Nephron progenitor cell (in vitro differentiated cells): ENCODE measurements around the gene DNTT.

Experiments
- DNase-seq: peaks from one replicate; pipeline ENCODE4 v3.0.0; 2021
- H3K27ac Mint-ChIP-seq: 2 replicates; pipeline ENCODE4 v1.8.0; 2021; ENCODE audit warnings: mild to moderate bottlenecking, moderate library complexity, mixed read lengths
- H3K27me3 Mint-ChIP-seq: 2 replicates; pipeline ENCODE4 v1.8.0; 2021; ENCODE audit warnings: mild to moderate bottlenecking, low read depth, mixed read lengths; ENCODE audit not compliant: poor library complexity
- H3K36me3 Mint-ChIP-seq: 2 replicates; pipeline ENCODE4 v1.8.0; 2021; ENCODE audit warnings: low read depth, mixed read lengths
- H3K4me1 Mint-ChIP-seq: 2 replicates; pipeline ENCODE4 v1.8.0; 2021; ENCODE audit warnings: mixed read lengths
- H3K4me3 Mint-ChIP-seq: 2 replicates; pipeline ENCODE4 v1.8.0; 2021; ENCODE audit warnings: mild to moderate bottlenecking, moderate library complexity, mixed read lengths
- H3K9me3 Mint-ChIP-seq: 2 replicates; pipeline ENCODE4 v1.8.0; 2021; ENCODE audit warnings: mild to moderate bottlenecking, moderate library complexity, mixed read lengths
- TF ChIP-seq, protein P1 (sequence below): fragments of 200-600 bp; sonication (generic); IDR thresholded peaks from 2 replicates; pipeline ENCODE4 v1.5.0; 2021; ENCODE audit warnings: antibody characterized with exemption

The DNTT gene

DNA sequence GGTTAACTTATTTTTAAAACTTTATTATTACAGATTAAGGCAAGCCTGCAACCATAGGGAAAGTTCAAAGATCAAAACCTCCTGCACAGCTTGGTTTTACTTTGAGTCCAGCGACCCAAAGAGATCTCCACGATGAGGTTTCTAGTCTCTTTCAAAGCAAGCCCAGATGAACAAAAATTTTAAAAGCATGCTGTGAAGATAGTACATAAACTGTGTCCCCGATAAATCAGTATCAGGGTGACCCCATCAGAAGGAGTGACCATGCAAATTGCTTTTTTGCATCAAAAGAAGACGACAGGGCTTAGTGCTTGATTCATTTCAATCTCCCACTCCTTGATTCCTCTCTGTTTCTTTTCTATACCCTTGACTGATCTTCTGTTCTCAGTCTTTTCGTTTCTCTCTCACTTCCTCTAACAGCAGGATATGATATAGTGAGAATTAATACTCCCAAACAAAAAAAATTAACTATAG is 16.0 kb upstream of the DNTT start:
- Mint-ChIP-seq H3K9me3 (no peaks in the 10 kb centered on the region), H3K36me3 (no peaks in the 10 kb centered on the region), H3K27ac (no peak overlapping the region), H3K4me1 (peaks cover 14% of the 10 kb centered on the region), H3K27me3 (peaks cover 5% of the 10 kb centered on the region), H3K4me3 (no peak overlapping the region)
- TF ChIP-seq, protein P1, sequence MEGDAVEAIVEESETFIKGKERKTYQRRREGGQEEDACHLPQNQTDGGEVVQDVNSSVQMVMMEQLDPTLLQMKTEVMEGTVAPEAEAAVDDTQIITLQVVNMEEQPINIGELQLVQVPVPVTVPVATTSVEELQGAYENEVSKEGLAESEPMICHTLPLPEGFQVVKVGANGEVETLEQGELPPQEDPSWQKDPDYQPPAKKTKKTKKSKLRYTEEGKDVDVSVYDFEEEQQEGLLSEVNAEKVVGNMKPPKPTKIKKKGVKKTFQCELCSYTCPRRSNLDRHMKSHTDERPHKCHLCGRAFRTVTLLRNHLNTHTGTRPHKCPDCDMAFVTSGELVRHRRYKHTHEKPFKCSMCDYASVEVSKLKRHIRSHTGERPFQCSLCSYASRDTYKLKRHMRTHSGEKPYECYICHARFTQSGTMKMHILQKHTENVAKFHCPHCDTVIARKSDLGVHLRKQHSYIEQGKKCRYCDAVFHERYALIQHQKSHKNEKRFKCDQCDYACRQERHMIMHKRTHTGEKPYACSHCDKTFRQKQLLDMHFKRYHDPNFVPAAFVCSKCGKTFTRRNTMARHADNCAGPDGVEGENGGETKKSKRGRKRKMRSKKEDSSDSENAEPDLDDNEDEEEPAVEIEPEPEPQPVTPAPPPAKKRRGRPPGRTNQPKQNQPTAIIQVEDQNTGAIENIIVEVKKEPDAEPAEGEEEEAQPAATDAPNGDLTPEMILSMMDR = no peak
- no peak for DNase-seq

DNA sequence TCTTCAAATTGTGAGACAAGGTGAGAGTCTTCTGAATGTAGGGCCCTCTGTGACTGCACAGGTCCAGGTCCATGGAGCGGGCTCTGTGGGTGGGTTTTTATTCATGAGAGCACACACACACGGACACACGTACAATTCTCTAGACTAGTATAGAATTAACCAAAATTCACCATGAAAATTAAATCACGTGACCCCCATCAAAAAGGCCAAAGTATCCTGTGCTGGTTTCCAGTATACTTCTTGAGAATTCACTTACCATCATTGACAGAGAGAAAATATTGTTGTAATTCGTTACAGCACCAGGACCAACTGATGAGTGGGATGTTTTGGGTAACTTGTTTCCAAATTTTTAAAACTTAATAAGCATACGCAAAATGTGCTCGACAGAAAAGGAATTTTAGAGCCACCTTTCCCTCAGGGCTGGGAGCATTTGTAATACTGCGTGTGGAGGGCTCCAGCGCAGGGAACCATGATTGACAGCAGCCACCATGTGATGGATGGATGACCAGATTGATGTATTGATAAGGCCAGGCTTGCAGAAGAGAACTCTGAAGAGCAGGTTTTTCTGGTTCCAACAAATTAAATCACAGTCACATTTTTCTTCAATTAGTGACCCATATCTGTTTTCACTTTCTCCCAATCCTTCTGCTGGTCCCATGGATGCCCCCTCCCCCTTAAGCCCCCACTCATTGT is 14.9 kb upstream of the DNTT start:
- peaks cover 3% of the 10 kb centered on the region for H3K27me3 Mint-ChIP-seq
- TF ChIP-seq, protein P1 = no peak
- H3K36me3 Mint-ChIP-seq = no peaks in the 10 kb centered on the region
- H3K9me3 Mint-ChIP-seq = no peaks in the 10 kb centered on the region
- peaks cover 14% of the 10 kb centered on the region for H3K4me1 Mint-ChIP-seq
- no peak overlapping the region for H3K4me3 Mint-ChIP-seq
- no peak overlapping the region for H3K27ac Mint-ChIP-seq
- DNase-seq = no peak

DNA sequence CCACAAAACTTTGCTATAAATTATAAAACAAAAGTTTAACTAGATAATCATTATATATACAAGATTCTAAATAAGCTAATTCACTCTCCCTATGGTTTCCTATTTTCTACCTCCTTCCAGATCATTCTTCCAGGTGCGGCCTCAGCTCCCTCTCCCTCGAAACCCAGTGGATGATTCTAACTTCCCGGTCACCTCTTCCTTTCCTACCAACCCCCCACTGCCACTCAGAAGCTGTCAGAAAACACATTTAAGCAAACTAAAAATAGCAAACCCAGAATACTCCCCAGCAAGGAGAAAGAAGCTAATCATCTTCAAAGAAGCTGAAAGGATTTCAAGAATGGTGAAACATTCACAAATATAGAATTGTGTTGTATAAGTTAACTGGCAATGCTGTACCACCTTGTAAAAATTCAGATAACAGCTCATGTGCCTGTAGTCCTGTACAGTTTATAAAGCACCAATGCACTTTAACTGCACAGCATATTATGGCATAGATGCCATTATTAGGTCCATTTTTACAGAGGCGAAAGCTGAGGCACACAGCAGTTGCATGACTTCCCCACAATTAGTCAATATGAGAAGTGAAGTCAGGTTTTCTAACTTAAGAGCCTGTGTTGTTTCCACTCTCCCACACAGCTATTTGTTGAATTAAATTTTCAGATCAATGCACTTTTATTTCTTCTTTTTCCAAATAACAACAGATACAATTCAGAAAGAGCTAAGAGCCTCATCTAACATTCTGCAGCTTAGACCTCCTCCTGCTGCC is 13.7 kb upstream of the DNTT start:
- no peaks in the 10 kb centered on the region for H3K27me3 Mint-ChIP-seq
- H3K4me1 Mint-ChIP-seq = peaks cover 14% of the 10 kb centered on the region
- no peak for DNase-seq
- H3K27ac Mint-ChIP-seq = no peak overlapping the region
- H3K9me3 Mint-ChIP-seq = no peaks in the 10 kb centered on the region
- H3K36me3 Mint-ChIP-seq = no peaks in the 10 kb centered on the region
- H3K4me3 Mint-ChIP-seq = no peak overlapping the region
- TF ChIP-seq, protein P1 = no peak

DNA sequence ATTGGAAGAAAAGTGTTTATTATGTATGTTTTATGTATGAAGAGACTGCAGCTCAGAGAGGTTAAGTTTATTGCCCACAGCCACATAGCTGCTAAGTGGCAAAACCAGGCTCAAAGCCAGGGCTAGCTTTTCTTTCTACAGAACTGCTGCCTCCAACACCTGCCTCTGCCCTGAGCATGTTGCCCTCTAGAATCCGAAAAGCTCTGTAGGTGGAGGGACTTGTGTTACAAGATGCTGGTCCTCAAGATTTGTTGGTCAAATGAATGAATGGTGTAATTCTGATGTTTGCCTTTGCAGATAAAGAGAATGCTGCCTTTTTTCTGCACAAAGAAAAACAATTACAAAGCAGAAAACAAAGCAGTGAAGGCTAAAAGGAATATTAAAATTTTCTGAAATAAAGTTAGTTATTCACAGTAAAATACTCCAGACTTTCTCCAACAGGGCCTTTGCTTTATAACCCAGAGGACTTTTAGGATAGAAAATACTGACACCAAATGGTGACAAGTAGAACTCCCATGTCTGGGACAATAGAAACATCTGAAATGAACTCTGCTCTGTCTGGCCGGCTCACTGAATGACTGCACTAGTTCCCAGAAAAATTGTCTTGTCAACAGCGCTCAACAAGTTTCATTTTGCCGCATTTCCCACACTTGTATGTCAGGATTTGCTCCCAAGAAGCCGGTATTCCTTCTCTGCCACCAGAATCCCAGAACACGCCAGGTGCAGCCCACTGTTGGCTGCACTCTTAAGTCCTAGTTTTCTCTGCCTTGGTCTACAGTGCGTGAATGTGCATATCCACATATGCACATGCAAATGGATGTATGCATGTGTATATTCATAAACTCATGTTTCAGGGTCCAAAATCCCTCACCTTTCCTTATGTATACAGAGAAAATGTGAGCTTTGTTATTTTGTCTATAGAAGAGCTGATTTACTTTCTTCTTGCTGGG is 11.0 kb upstream of the DNTT start:
- Mint-ChIP-seq H3K27me3 (no peaks in the 10 kb centered on the region), H3K36me3 (no peaks in the 10 kb centered on the region), H3K4me1 (peaks cover 3% of the 10 kb centered on the region), H3K27ac (no peak overlapping the region), H3K4me3 (no peak overlapping the region), H3K9me3 (no peaks in the 10 kb centered on the region)
- DNase-seq = peak; percentile 25
- TF ChIP-seq, protein P1 = peak; percentile 57

DNA sequence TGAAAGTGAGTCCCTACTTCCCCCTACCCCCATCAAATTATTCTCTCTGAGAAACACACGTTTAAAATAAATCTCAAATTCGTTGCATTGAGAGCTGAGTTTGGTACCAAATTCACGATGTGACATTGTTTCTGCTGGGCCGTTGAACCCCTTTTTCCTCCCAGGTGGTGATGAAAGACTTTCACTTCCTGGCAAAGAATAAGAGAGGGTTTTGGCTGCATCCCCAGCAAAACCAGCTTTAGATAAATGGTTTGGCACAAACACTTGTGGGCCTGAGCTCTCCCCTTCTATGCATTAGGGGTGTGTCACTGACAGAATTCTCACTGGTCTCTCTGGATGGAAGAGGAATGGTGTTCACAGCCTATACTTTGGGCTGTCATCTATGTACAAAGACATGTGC is 8.8 kb upstream of the DNTT start:
- no peak for DNase-seq
- no peaks in the 10 kb centered on the region for H3K27me3 Mint-ChIP-seq
- H3K36me3 Mint-ChIP-seq = no peaks in the 10 kb centered on the region
- no peak overlapping the region for H3K4me3 Mint-ChIP-seq
- TF ChIP-seq, protein P1 = no peak
- H3K27ac Mint-ChIP-seq = no peak overlapping the region
- H3K9me3 Mint-ChIP-seq = no peaks in the 10 kb centered on the region
- H3K4me1 Mint-ChIP-seq = peaks cover 2% of the 10 kb centered on the region
